Parathyroid adenoma (tissue), 2 donors: Measurements from ENCODE around the gene GPR171.

Experiments
- H2AFZ ChIP-seq: fragments of 300-600 bp; sonication (generic); one replicate; pipeline ENCODE4 v1.7.0; 2017; ENCODE audit warnings: antibody characterized with exemption, mild to moderate bottlenecking
- H3K27ac ChIP-seq: fragments of 300-600 bp; sonication (generic); one replicate; pipeline ENCODE4 v1.7.0; 2017
- H3K27me3 ChIP-seq: fragments of 300-600 bp; sonication (generic); one replicate; pipeline ENCODE4 v1.7.0; 2017; ENCODE audit warnings: low read length; ENCODE audit not compliant: control insufficient read depth, insufficient read depth
- H3K36me3 ChIP-seq: fragments of 300-600 bp; sonication (generic); one replicate; pipeline ENCODE4 v1.7.0; 2017; ENCODE audit warnings: low read length; ENCODE audit not compliant: control insufficient read depth, insufficient read depth
- H3K4me1 ChIP-seq: fragments of 300-600 bp; sonication (generic); one replicate; pipeline ENCODE4 v1.7.0; 2017; ENCODE audit warnings: control low read depth
- H3K4me2 ChIP-seq: fragments of 300-600 bp; sonication (generic); one replicate; pipeline ENCODE4 v1.7.0; 2017; ENCODE audit warnings: low read length
- H3K4me3 ChIP-seq: fragments of 300-600 bp; sonication (generic); one replicate; pipeline ENCODE4 v1.7.0; 2017; ENCODE audit warnings: low read depth, low read length
- H3K79me2 ChIP-seq: fragments of 300-600 bp; sonication (generic); one replicate; pipeline ENCODE4 v1.7.0; 2017; ENCODE audit warnings: control low read depth
- H3K9ac ChIP-seq: fragments of 300-600 bp; sonication (generic); one replicate; pipeline ENCODE4 v1.7.0; 2017; ENCODE audit warnings: mild to moderate bottlenecking
- H3K9me3 ChIP-seq: fragments of 300-600 bp; sonication (generic); one replicate; pipeline ENCODE4 v1.7.0; 2017; ENCODE audit warnings: low read length; ENCODE audit not compliant: control insufficient read depth
- TF ChIP-seq, protein P1 (sequence below): fragments of 300-600 bp; sonication (generic); IDR thresholded peaks from one replicate; pipeline ENCODE4 v1.7.0; 2017; ENCODE audit warnings: antibody characterized with exemption, mild to moderate bottlenecking
- donor health status: primary hyperparathyroidism.

GPR171 gene

DNA sequence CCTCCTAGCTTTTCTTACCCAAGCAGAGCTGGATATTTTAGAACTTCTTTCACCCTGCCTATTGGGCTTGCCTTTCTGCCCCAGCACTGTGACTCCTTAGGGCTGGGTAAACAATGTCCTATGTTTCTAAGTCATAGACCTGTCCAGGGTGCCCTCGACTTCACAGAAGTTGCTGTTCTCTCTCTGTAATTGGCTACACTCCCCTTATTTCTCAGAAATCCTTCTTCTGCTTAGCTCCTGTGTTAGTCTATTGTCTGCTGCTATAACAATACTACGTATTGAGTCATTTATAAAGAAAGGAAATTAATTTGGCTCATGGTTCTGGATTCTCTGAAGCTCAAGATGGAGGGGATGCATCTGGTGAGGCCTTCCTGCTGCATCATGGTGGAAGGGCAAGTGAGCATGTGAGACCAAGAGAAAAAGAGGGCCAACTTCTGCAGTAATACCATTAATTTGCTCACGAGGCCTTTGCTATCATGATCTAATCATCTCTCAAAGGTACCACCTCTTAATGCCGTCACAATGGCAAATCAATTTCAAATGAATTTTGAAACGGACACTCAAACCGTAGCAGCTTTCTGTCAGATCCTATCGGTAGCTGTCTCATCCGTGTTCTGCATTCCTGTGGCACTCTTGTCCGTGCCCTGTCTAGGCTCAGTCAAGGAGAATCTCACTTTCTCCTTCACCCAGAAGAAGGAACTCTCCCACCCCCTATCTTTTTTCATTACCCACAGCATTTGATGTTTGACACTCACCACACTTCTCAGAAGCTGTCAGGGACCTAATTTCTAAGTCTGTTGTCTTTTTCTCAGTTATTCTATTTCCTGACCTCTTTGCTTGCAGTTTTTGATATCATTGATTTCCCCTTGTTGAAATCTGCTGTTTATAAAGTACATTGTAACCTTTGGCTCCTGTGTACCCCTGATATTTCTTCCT is 22.3 kb upstream of the GPR171 start:
- Histone ChIP-seq H3K36me3 (no peaks in the 10 kb centered on the region), H3K27me3 (no peaks in the 10 kb centered on the region), H3K4me3 (no peak overlapping the region), H2AFZ (no peak overlapping the region), H3K4me2 (no peak overlapping the region), H3K27ac (no peak overlapping the region), H3K9me3 (no peaks in the 10 kb centered on the region), H3K79me2 (no peaks in the 10 kb centered on the region), H3K9ac (no peak overlapping the region), H3K4me1 (no peaks in the 10 kb centered on the region)
- TF ChIP-seq, protein P1, sequence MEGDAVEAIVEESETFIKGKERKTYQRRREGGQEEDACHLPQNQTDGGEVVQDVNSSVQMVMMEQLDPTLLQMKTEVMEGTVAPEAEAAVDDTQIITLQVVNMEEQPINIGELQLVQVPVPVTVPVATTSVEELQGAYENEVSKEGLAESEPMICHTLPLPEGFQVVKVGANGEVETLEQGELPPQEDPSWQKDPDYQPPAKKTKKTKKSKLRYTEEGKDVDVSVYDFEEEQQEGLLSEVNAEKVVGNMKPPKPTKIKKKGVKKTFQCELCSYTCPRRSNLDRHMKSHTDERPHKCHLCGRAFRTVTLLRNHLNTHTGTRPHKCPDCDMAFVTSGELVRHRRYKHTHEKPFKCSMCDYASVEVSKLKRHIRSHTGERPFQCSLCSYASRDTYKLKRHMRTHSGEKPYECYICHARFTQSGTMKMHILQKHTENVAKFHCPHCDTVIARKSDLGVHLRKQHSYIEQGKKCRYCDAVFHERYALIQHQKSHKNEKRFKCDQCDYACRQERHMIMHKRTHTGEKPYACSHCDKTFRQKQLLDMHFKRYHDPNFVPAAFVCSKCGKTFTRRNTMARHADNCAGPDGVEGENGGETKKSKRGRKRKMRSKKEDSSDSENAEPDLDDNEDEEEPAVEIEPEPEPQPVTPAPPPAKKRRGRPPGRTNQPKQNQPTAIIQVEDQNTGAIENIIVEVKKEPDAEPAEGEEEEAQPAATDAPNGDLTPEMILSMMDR, result no peak

DNA sequence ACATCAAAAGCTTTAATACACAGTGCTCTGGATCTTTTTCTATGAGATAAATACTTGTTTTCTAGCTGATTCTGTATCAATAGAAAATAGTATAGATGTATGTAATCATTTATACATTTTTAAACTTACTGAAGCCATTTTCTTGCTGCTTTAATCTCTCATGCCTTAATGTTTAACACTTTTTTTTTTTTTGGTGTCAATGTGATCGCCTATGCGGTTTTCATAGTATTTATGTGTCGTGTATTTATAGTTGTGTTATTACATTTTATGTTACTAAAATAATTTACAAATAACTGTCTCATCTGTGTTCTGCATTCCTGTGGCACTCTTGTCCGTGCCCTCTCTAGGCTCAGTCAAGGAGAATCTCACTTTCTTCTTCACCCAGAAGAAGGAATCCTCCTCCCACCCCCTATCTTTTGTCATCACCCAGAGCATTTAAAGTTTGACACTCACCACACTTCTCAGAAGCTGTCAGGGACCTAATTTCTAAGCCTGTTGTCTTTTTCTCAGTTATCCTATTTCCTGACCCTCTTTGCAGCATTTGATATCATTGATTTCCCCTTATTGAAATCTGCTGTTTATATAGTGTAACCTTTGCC is 21.4 kb upstream of the GPR171 start:
- Histone ChIP-seq H3K27me3 (no peaks in the 10 kb centered on the region), H3K4me3 (no peak overlapping the region), H3K4me2 (no peak overlapping the region), H3K79me2 (no peaks in the 10 kb centered on the region), H3K27ac (no peak overlapping the region), H3K36me3 (no peaks in the 10 kb centered on the region), H3K9me3 (no peaks in the 10 kb centered on the region), H3K9ac (no peak overlapping the region), H3K4me1 (no peaks in the 10 kb centered on the region), H2AFZ (no peak overlapping the region)
- TF ChIP-seq, protein P1, result no peak

DNA sequence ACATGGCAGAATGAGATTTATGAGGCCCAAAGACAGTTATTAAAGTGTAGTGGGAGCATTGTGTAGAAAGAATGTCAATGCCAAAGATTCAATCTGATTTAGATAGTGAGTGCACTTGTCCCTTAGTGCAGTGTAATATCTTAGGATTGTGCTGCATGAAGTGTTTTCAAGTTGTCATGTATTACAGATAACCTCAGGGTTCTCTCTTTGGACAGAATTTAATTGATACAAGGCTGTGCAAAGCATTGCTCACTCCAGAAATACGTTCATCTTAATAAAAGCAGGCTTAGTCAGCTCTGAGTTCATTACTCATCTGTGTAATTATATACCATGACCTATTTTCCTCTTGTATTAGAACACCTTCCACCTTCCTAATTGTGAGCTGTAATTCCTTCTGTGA is 16.0 kb upstream of the GPR171 start:
- no peak overlapping the region for H3K27ac ChIP-seq
- TF ChIP-seq, protein P1, result no peak

DNA sequence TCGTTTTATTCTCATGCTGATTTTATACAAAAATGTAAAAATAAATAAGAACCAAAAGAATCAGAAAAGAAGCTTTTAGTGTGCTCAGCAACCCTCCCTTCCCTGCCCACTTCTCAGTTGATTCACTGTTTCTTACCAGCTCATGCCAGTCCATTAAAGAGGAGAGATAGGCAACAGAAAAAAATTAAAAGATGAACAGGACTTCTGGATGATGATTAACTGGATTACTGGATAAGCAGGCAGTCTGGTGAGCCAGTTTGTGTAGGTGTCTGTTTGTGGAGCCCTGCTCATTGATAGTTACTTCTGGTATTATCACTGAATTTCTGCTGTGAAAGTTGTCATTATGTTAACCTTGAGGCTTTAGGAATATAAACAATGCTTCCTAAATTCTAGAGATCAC is 15.1 kb upstream of the GPR171 start:
- TF ChIP-seq, protein P1, result no peak
- Histone ChIP-seq H3K27me3 (no peaks in the 10 kb centered on the region), H3K9me3 (no peaks in the 10 kb centered on the region), H3K4me2 (no peak overlapping the region), H3K36me3 (no peaks in the 10 kb centered on the region), H3K79me2 (no peaks in the 10 kb centered on the region), H3K9ac (no peak overlapping the region), H3K4me1 (no peaks in the 10 kb centered on the region), H3K4me3 (no peak overlapping the region), H2AFZ (no peak overlapping the region), H3K27ac (no peak overlapping the region)

More for the DNA sequence above, 16.0 kb upstream of the GPR171 start:
- no peaks in the 10 kb centered on the region for H3K36me3 ChIP-seq
- no peak overlapping the region for H3K4me2 ChIP-seq
- no peaks in the 10 kb centered on the region for H3K27me3 ChIP-seq
- H2AFZ ChIP-seq, result no peak overlapping the region
- H3K9me3 ChIP-seq, result no peaks in the 10 kb centered on the region
- H3K4me3 ChIP-seq, result no peak overlapping the region
- H3K79me2 ChIP-seq, result no peaks in the 10 kb centered on the region
- no peak overlapping the region for H3K9ac ChIP-seq
- no peaks in the 10 kb centered on the region for H3K4me1 ChIP-seq
